HCT116 (cell line): ENCODE measurements around the gene SRPRA. TPM values are rescaled to one million over a fixed set of nuclear protein-coding genes. Genes with fewer than 3 reads are reported as not detected.

Experiments used
- ATAC-seq: fragments of 200-7000 bp; cut with Tn5 transposase; 2 replicates; pipeline ENCODE4 v1.9.1; 2020; ENCODE audit warnings: mild to moderate bottlenecking, moderate library complexity
- BruUV-seq: library from RNA; stranded (reverse); fragments of 400-500 nt; replicated peaks from 2 replicates; lab custom pipeline; 2021; lab: Mats Ljungman, UMichigan
- CTCF ChIA-PET: fragments of 300-600 bp; sonication (Branson Sonifier 250); formaldehyde crosslinking; loops from one replicate; lab custom pipeline; 2021; ENCODE audit warnings: antibody characterized with exemption; lab: Charles Lee
- POLR2A ChIA-PET: fragments of 300-600, 350-600 bp; sonication (Branson Sonifier 250); formaldehyde crosslinking; loops from one replicate; lab custom pipeline; 2021; ENCODE audit warnings: antibody characterized with exemption; lab: Charles Lee
- RAD21 ChIA-PET, 2 experiments: fragments of 300-600 bp; sonication (Branson Sonifier 250); formaldehyde crosslinking; loops; one replicate each; lab custom pipeline; 2023; ENCODE audit warnings: low total read pairs in 2 of 2; ENCODE audit not compliant: uncharacterized antibody in 2 of 2, unreplicated experiment in 2 of 2, low non-redundant PET in 1 of 2; lab: Charles Lee
- DNase-seq: peaks from one replicate; pipeline ENCODE4 v3.0.0-alpha.2; 2010; ENCODE audit warnings: low read depth, low spot score
- H2AFZ ChIP-seq: fragments of 200-600 bp; shearing (Covaris generic), sonication (generic); 2 replicates; pipeline ENCODE4 v1.6.1; 2017; ENCODE audit warnings: low read depth, mixed run types, mixed read lengths, antibody characterized with exemption, low read length; ENCODE audit not compliant: poor library complexity, severe bottlenecking
- H3K27ac ChIP-seq: 2 replicates; pipeline ENCODE4 v1.5.1; 2012; ENCODE audit warnings: low read depth, low read length
- H3K27me3 ChIP-seq: fragments of 200-600 bp; sonication (generic); 2 replicates; pipeline ENCODE4 v1.6.1; 2016; ENCODE audit warnings: mixed run types, low read length, mixed read lengths; ENCODE audit not compliant: insufficient read depth
- H3K36me3 ChIP-seq, 2 experiments: fragments of 200-500 bp in 1 of 2; fragments of 200-600 bp in 1 of 2; sonication (Bioruptor generic) in 1 of 2; sonication (generic) in 1 of 2; 2 replicates each; pipeline versions ENCODE4 v1.5.1 to v1.6.1; 2014 to 2016; ENCODE audit warnings: low read length in 2 of 2, inconsistent platforms in 1 of 2, mixed read lengths in 1 of 2, mixed run types in 1 of 2; ENCODE audit not compliant: insufficient read depth in 2 of 2, control insufficient read depth in 1 of 2
- H3K4me1 ChIP-seq, 2 experiments: fragments of 200-600 bp in 1 of 2; sonication (generic) in 1 of 2; 2 replicates each; pipeline versions ENCODE4 v1.5.1 to v1.6.1; 2012 to 2017; ENCODE audit warnings: low read length in 2 of 2, inconsistent platforms in 1 of 2, mild to moderate bottlenecking in 1 of 2, mixed read lengths in 1 of 2, mixed run types in 1 of 2, moderate library complexity in 1 of 2; ENCODE audit not compliant: insufficient read depth in 2 of 2, control insufficient read depth in 1 of 2
- H3K4me2 ChIP-seq: fragments of 200-600 bp; sonication (generic); 2 replicates; pipeline ENCODE4 v1.6.1; 2017; ENCODE audit warnings: mixed run types, low read length, mixed read lengths
- H3K4me3 ChIP-seq, 2 experiments: fragments of 200-600 bp in 1 of 2; sonication (generic) in 1 of 2; replicated peaks in 1 of 2; 2 replicates each; pipeline ENCODE4 v1.5.1; 2011 to 2016; ENCODE audit warnings: low read length in 2 of 2, control low read depth in 1 of 2, low read depth in 1 of 2, mild to moderate bottlenecking in 1 of 2, mixed read lengths in 1 of 2, mixed run types in 1 of 2
- H3K79me2 ChIP-seq: fragments of 200-600 bp; sonication (generic); 2 replicates; pipeline ENCODE4 v1.6.1; 2017; ENCODE audit warnings: mild to moderate bottlenecking, mixed run types, low read length, moderate library complexity, mixed read lengths; ENCODE audit not compliant: insufficient read depth
- H3K9ac ChIP-seq: fragments of 200-600 bp; sonication (generic); 2 replicates; pipeline ENCODE4 v1.6.1; 2016; ENCODE audit warnings: low read length, mixed read lengths
- H3K9me2 ChIP-seq: fragments of 200-600 bp; sonication (generic), shearing (Covaris generic); 2 replicates; pipeline ENCODE4 v1.6.1; 2017; ENCODE audit warnings: mixed run types, mild to moderate bottlenecking, moderate library complexity; ENCODE audit not compliant: insufficient read depth
- H3K9me3 ChIP-seq, 2 experiments: fragments of 200-500 bp in 1 of 2; fragments of 200-600 bp in 1 of 2; sonication (Bioruptor generic) in 1 of 2; sonication (generic) in 1 of 2; 2 replicates each; pipeline ENCODE4 v1.6.1; 2014 to 2017; ENCODE audit warnings: low read length in 2 of 2, mixed read lengths in 2 of 2, inconsistent platforms in 1 of 2, low read depth in 1 of 2, mild to moderate bottlenecking in 1 of 2, mixed run types in 1 of 2, moderate library complexity in 1 of 2; ENCODE audit not compliant: control insufficient read depth in 1 of 2, insufficient read depth in 1 of 2
- H4K20me1 ChIP-seq: fragments of 200-600 bp; sonication (generic), shearing (Covaris generic); 2 replicates; pipeline ENCODE4 v1.6.1; 2017; ENCODE audit warnings: mixed run types, mild to moderate bottlenecking, moderate library complexity; ENCODE audit not compliant: insufficient read depth
- ATF3 ChIP-seq: IDR thresholded peaks from 2 replicates; pipeline ENCODE4 v1.6.1; 2012
- CBX3 ChIP-seq: IDR thresholded peaks from 2 replicates; pipeline ENCODE4 v1.6.1; 2012; ENCODE audit warnings: low read depth
- CEBPB ChIP-seq: IDR thresholded peaks from 2 replicates; pipeline ENCODE4 v1.6.1; 2012; ENCODE audit warnings: low read depth
- CTCF ChIP-seq, 3 experiments: fragments of 200-600 bp in 1 of 3; sonication (generic) in 1 of 3; IDR thresholded peaks in 2 of 3; conservative IDR thresholded peaks in 1 of 3; 2 replicates each; pipeline ENCODE4 v1.5.1; 2012 to 2017; ENCODE audit warnings: low read depth in 2 of 3, low read length in 2 of 3, antibody characterized with exemption in 1 of 3, borderline replicate concordance in 1 of 3, control low read depth in 1 of 3, mild to moderate bottlenecking in 1 of 3, mixed read lengths in 1 of 3, mixed run types in 1 of 3, moderate library complexity in 1 of 3; ENCODE audit not compliant: insufficient read depth in 1 of 3
- EGR1 ChIP-seq: IDR thresholded peaks from 2 replicates; pipeline ENCODE4 v1.6.1; 2012; ENCODE audit warnings: low read depth
- EZH2phosphoT487 ChIP-seq: fragments of 200-600 bp; IDR thresholded peaks from 2 replicates; pipeline ENCODE4 v1.6.1; 2018; ENCODE audit warnings: antibody characterized with exemption, borderline replicate concordance
- FOSL1 ChIP-seq: IDR thresholded peaks from 2 replicates; pipeline ENCODE4 v1.6.1; 2012; ENCODE audit warnings: low read depth
- MAX ChIP-seq: IDR thresholded peaks from 2 replicates; pipeline ENCODE4 v1.6.1; 2012
- POLR2A ChIP-seq: IDR thresholded peaks from 2 replicates; pipeline ENCODE4 v1.7.0; 2011; ENCODE audit warnings: borderline replicate concordance; ENCODE audit not compliant: insufficient read depth, insufficient read length; ENCODE audit errors: extremely low read depth
- POLR2AphosphoS5 ChIP-seq: IDR thresholded peaks from 2 replicates; pipeline ENCODE4 v1.6.1; 2011; ENCODE audit warnings: mild to moderate bottlenecking, low read depth, low read length, moderate library complexity
- RAD21 ChIP-seq: IDR thresholded peaks from 2 replicates; pipeline ENCODE4 v1.6.1; 2012; ENCODE audit warnings: low read depth, mild to moderate bottlenecking
- SIN3A ChIP-seq: IDR thresholded peaks from 2 replicates; pipeline ENCODE4 v1.6.1; 2012; ENCODE audit warnings: low read depth
- SP1 ChIP-seq: IDR thresholded peaks from 2 replicates; pipeline ENCODE4 v1.6.1; 2012; ENCODE audit warnings: low read depth
- SRF ChIP-seq: IDR thresholded peaks from 2 replicates; pipeline ENCODE4 v1.6.1; 2012; ENCODE audit warnings: low read depth
- TCF7L2 ChIP-seq: IDR thresholded peaks from 2 replicates; pipeline ENCODE4 v1.7.0; 2011; ENCODE audit warnings: borderline replicate concordance, inconsistent platforms; ENCODE audit not compliant: insufficient read depth, insufficient read length; ENCODE audit errors: extremely low read depth
- YY1 ChIP-seq: IDR thresholded peaks from 2 replicates; pipeline ENCODE4 v1.6.1; 2011; ENCODE audit warnings: low read length, low read depth, moderate library complexity, mild to moderate bottlenecking; ENCODE audit not compliant: insufficient replicate concordance; ENCODE audit errors: extremely low read depth
- intact Hi-C: fragments of 100-400 bp; cut with micrococcal nuclease; formaldehyde crosslinking; loops from 2 replicates; pipeline ENCODE4 v1.10.0; 2022
- total RNA-seq: library from RNA; stranded (reverse); gene quantifications from one replicate; pipeline ENCODE4 v1.2.1, GENCODE V29; 2021; ENCODE audit not compliant: unreplicated experiment

Gene SRPRA
- total RNA-seq, 1 experiment from 2014 or later: 74.5 TPM

GRCh38 chr11:126265811-126266210 is 2.9 kb downstream of the SRPRA start:
- ChIA-PET CTCF (no interaction called here), POLR2A (no interaction called here), RAD21 (no interaction called here)
- DNase-seq (no peak), ATAC-seq (no peak)
- no peak overlapping the region for H3K9ac ChIP-seq
- no peak overlapping the region for H3K4me2 ChIP-seq
- intact Hi-C loops: no loop called here
- H2AFZ ChIP-seq: no peak overlapping the region
- TF ChIP-seq ATF3: no peak
- TF ChIP-seq SIN3A: no peak
- TF ChIP-seq CTCF (IDR thresholded peaks at IDR 0.05 in 2 of 3, conservative IDR thresholded peaks at IDR 0.05 in 1 of 3; ENCODE audit: borderline replicate concordance in 1 of 3, insufficient read depth in 1 of 3, low read depth in 2 of 3, low read length in 2 of 3): 0 out of 6 replicates have a peak, but pooled peaks of 1 of the 3 experiments have one; percentile 11
- no peak for TF ChIP-seq EGR1
- no peak for TF ChIP-seq FOSL1
- TF ChIP-seq POLR2AphosphoS5: no peak
- no TSS peak for BruUV-seq
- no peaks in the 10 kb centered on the region for H3K9me2 ChIP-seq
- peaks cover 50% of the 10 kb centered on the region for H3K79me2 ChIP-seq
- H3K9me3 ChIP-seq: no peaks in the 10 kb centered on the region
- H3K27ac ChIP-seq: no peak overlapping the region
- H3K36me3 ChIP-seq: peaks cover 45 to 54% of the 10 kb centered on the region in 2 experiments
- H3K27me3 ChIP-seq: no peaks in the 10 kb centered on the region
- H4K20me1 ChIP-seq: no peaks in the 10 kb centered on the region
- H3K4me1 ChIP-seq: peaks cover 3 to 20% of the 10 kb centered on the region in 2 experiments; a peak in 2 of 4 replicates
- no peak overlapping the region for H3K4me3 ChIP-seq

GRCh38 chr11:126263489-126263888 is 5.2 kb downstream of the SRPRA start:
- BruUV-seq: no TSS peak
- Histone ChIP-seq H3K9me2 (no peaks in the 10 kb centered on the region), H3K79me2 (peaks cover 29% of the 10 kb centered on the region), H3K27ac (no peak overlapping the region), H3K4me1 (peaks cover 3 to 9% of the 10 kb centered on the region in 2 experiments; a peak in 2 of 4 replicates), H3K4me3 (no peak overlapping the region), H3K9ac (no peak overlapping the region), H3K36me3 (peaks cover 45 to 54% of the 10 kb centered on the region in 2 experiments), H3K4me2 (no peak overlapping the region), H3K9me3 (no peaks in the 10 kb centered on the region), H2AFZ (no peak overlapping the region), H3K27me3 (no peaks in the 10 kb centered on the region), H4K20me1 (no peaks in the 10 kb centered on the region)
- TF ChIP-seq YY1: no peak
- no peak for TF ChIP-seq RAD21
- TF ChIP-seq POLR2A: no peak
- no peak for TF ChIP-seq EZH2phosphoT487
- no peak for TF ChIP-seq CBX3
- no peak for TF ChIP-seq POLR2AphosphoS5
- no peak for TF ChIP-seq FOSL1
- no peak for TF ChIP-seq SRF
- no peak for TF ChIP-seq TCF7L2
- no peak for TF ChIP-seq CEBPB
- no peak for TF ChIP-seq MAX
- no peak for TF ChIP-seq SP1
- RAD21 ChIA-PET: no interaction called here
- POLR2A ChIA-PET: no interaction called here
- CTCF ChIA-PET: no interaction called here
- intact Hi-C loops: no loop called here
- no peak for ATAC-seq
- no peak for DNase-seq
